Stimulated activated naive CD4-positive, alpha-beta T cell treated with Interleukin-2 at 50 U/mL for 16 hours (primary cell): ENCODE data around the gene GP9.
"Not testable (repeated sequence)": the region's sequence is repeated elsewhere in the genome, so short reads cannot be mapped to it uniquely, and the experiment has no call there.

Experiments used
- DNase-seq: peaks from one replicate; lab custom pipeline; 2025; lab: John Stamatoyannopoulos, UW

GP9 gene

DNA sequence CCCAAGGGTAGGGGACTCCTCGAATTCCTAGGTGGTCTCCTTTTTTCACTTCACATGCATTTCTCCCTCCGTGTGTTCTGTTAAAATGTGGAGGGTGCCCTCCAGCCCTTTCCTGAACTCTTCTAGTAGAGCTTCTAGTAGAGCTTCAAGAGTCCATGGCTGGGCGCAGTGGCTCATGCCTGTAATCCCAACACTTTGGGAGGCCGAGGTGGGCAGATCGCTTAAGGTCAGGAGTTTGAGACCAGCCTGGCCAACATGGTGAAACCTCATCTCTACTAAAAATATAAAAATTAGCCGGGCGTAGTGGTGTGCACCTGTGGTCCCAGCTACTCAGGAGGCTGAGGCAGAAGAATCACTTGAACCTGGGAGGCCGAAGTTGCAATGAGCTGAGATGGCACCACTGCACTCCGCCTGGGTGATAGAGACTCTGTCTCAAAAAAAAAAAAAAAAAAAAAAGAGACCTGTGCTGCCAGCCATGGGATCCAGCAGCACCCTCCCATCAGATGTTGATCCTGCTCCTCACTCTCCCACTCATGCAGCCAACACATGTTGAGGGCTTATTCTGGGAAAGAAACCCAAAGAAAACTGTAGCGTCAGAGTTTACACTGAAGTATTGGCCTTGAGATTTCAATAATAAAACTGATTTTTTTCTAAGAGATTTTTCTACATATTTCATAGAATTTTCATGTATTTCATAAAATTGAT lies 50.6 kb downstream of the GP9 start:
- DNase-seq: not testable (repeated sequence)
